CD4-positive, alpha-beta T cell treated with Interleukin-15 for 4 hours (primary cell): ENCODE measurements around the gene CACNA1A.
"Not testable (repeated sequence)": the region's sequence is repeated elsewhere in the genome, so short reads cannot be mapped to it uniquely, and the experiment has no call there.

Source experiments
- DNase-seq: peaks from one replicate; pipeline ENCODE4 v3.0.0-alpha.2; 2020; ENCODE audit warnings: low spot score

Gene CACNA1A

GRCh38 chr19:13277104-13277809, 229.0 kb downstream of the CACNA1A start:
- peak; percentile 84 for DNase-seq

- DNase-seq, result peak; percentile 13
Measured at GRCh38 chr19:13275016-13275722, 231.1 kb downstream of the CACNA1A start.

GRCh38 chr19:13270514-13271105, 235.7 kb downstream of the CACNA1A start:
- DNase-seq, result no peak

- no peak for DNase-seq
Measured at GRCh38 chr19:13269348-13269747, 236.9 kb downstream of the CACNA1A start.

- DNase-seq, result no peak
Measured at GRCh38 chr19:13267889-13268288, 238.4 kb downstream of the CACNA1A start.

- no peak for DNase-seq
Measured at GRCh38 chr19:13267131-13267530, 239.1 kb downstream of the CACNA1A start.

- DNase-seq, result peak; percentile 65
Measured at GRCh38 chr19:13262450-13262849, 243.8 kb downstream of the CACNA1A start.

- peak; percentile 43 for DNase-seq
Measured at GRCh38 chr19:13260883-13261653, 245.2 kb downstream of the CACNA1A start.

GRCh38 chr19:13256918-13257317, 249.4 kb downstream of the CACNA1A start:
- DNase-seq, result no peak

GRCh38 chr19:13256398-13256797, 249.9 kb downstream of the CACNA1A start:
- not testable (repeated sequence) for DNase-seq

- DNase-seq, result no peak
Measured at GRCh38 chr19:13255719-13256059, 250.6 kb downstream of the CACNA1A start.

- DNase-seq, result no peak
Measured at GRCh38 chr19:13255041-13255718, 251.1 kb downstream of the CACNA1A start.

- DNase-seq, result no peak
Measured at GRCh38 chr19:13252569-13253335, 253.5 kb downstream of the CACNA1A start.

GRCh38 chr19:13244920-13245319, 261.4 kb downstream of the CACNA1A start:
- DNase-seq, result no peak

GRCh38 chr19:13241231-13242104, 264.8 kb downstream of the CACNA1A start:
- DNase-seq, result peak; percentile 4

- DNase-seq, result no peak
Measured at GRCh38 chr19:13240312-13241022, 265.8 kb downstream of the CACNA1A start.

- DNase-seq, result no peak
Measured at GRCh38 chr19:13238891-13239534, 267.3 kb downstream of the CACNA1A start.

GRCh38 chr19:13234518-13234917, 271.8 kb downstream of the CACNA1A start:
- peak; percentile 67 for DNase-seq

- DNase-seq, result no peak
Measured at GRCh38 chr19:13231663-13232062, 274.6 kb downstream of the CACNA1A start.
